C4-2B (cell line): ENCODE measurements around the gene CUL3.

Source experiments
- ZFX ChIP-seq: fragments of 450-650 bp; IDR thresholded peaks from 2 replicates; pipeline ENCODE4 v1.6.1; 2017
- TF ChIP-seq, protein P1 (sequence below): fragments of 450-650 bp; conservative IDR thresholded peaks from 2 replicates; pipeline ENCODE4 v1.5.1; 2017; ENCODE audit warnings: mild to moderate bottlenecking

DNA sequence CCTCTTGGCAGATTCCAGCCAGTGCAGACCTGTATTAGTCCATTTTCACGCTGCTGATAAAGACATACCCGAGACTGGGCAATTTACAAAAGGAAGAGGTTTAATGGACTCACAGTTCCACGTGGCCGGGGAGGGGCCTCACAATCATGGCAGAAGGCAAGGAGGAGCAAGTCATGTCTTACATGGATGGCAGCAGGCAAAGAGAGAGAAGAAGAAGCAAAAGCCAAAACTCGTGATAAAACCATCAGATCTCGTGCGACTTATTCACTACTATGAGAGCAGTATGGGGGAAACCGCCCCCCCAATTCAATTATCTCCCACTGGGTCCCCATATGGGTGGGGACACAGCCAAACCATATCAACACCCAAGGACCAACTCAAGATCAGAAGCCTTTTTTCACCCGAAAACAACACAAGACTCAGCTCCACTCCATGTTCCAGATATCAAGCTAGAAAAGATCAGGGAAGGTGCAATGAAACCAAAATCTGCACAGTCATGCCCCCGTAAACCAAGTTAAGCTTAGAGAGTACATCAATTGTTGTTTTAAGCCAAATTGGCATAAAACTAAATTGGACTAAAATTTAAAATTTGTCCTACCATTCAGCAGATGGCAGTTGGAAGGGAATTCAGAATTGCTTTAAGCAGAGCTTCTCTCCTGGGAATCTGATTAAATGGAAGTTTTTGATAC is 127.6 kb downstream of the CUL3 start:
- TF ChIP-seq, protein P1, sequence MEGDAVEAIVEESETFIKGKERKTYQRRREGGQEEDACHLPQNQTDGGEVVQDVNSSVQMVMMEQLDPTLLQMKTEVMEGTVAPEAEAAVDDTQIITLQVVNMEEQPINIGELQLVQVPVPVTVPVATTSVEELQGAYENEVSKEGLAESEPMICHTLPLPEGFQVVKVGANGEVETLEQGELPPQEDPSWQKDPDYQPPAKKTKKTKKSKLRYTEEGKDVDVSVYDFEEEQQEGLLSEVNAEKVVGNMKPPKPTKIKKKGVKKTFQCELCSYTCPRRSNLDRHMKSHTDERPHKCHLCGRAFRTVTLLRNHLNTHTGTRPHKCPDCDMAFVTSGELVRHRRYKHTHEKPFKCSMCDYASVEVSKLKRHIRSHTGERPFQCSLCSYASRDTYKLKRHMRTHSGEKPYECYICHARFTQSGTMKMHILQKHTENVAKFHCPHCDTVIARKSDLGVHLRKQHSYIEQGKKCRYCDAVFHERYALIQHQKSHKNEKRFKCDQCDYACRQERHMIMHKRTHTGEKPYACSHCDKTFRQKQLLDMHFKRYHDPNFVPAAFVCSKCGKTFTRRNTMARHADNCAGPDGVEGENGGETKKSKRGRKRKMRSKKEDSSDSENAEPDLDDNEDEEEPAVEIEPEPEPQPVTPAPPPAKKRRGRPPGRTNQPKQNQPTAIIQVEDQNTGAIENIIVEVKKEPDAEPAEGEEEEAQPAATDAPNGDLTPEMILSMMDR = no peak
- TF ChIP-seq ZFX = no peak
